Spleen (tissue), 11 donors: Measurements from ENCODE around the gene FHIT. TPM values are rescaled to one million over a fixed set of nuclear protein-coding genes. Genes with fewer than 3 reads are reported as not detected.

Experiments used
- DNase-seq: peaks from one replicate; pipeline ENCODE4 v3.0.0-alpha.2; 2020
- H3K27ac ChIP-seq, 8 donors: fragments of 200-600 bp; sonication (generic) in 7 of 8; 1 replicate in 4 of 8; 2 replicates in 4 of 8; pipeline versions ENCODE4 v1.5.0 to v1.8.0; 2016 to 2021; ENCODE audit warnings: inconsistent platforms in 4 of 8, mild to moderate bottlenecking in 4 of 8, moderate library complexity in 1 of 8
- H3K27me3 ChIP-seq, 7 donors: fragments of 200-600 bp; sonication (generic) in 6 of 7; replicated peaks in 1 of 7; 1 replicate in 4 of 7; 2 replicates in 3 of 7; pipeline versions ENCODE4 v1.5.0 to v1.8.0; 2016 to 2021; ENCODE audit warnings: inconsistent platforms in 3 of 7, mild to moderate bottlenecking in 1 of 7
- H3K36me3 ChIP-seq, 6 donors: fragments of 200-600 bp; sonication (generic) in 5 of 6; 1 replicate in 4 of 6; 2 replicates in 2 of 6; pipeline versions ENCODE4 v1.5.0 to v1.8.0; 2016 to 2021; ENCODE audit warnings: inconsistent platforms in 2 of 6
- H3K4me1 ChIP-seq, 6 donors: fragments of 200-600 bp; sonication (generic) in 5 of 6; 1 replicate in 3 of 6; 2 replicates in 3 of 6; pipeline versions ENCODE4 v1.5.0 to v1.8.0; 2016 to 2021; ENCODE audit warnings: inconsistent platforms in 3 of 6
- H3K4me3 ChIP-seq, 8 donors: fragments of 200-600 bp; sonication (generic) in 7 of 8; 1 replicate in 4 of 8; 2 replicates in 4 of 8; pipeline versions ENCODE4 v1.5.0 to v1.8.0; 2016 to 2021; ENCODE audit warnings: inconsistent platforms in 4 of 8, mild to moderate bottlenecking in 4 of 8, moderate library complexity in 2 of 8
- H3K9me3 ChIP-seq, 8 donors: fragments of 200-600 bp; sonication (generic) in 7 of 8; 1 replicate in 4 of 8; 2 replicates in 4 of 8; pipeline versions ENCODE4 v1.5.0 to v1.8.0; 2016 to 2021; ENCODE audit warnings: inconsistent platforms in 4 of 8
- POLR2A ChIP-seq, 3 donors: fragments of 450-650 bp; IDR thresholded peaks; one replicate each; pipeline ENCODE4 v1.5.1; 2017; ENCODE audit warnings: antibody characterized with exemption in 3 of 3, mild to moderate bottlenecking in 1 of 3
- POLR2AphosphoS5 ChIP-seq, 3 donors: sonication (generic); formaldehyde crosslinking; IDR thresholded peaks; one replicate each; pipeline ENCODE4 v1.5.1; 2017; ENCODE audit warnings: antibody characterized with exemption in 3 of 3
- WGBS, 5 donors: extraction: QIAGEN DNeasy Blood & Tissue Kit in 3 of 5; methylation state at CpG; one replicate each; pipeline versions ENCODE4 v1.1.5 to v1.1.7; 2013 to 2018; 5-methylcytosine and 5-hydroxymethylcytosine counted together
- intact Hi-C: fragments of 100-400 bp; cut with DNase I; formaldehyde crosslinking; loops from one replicate; pipeline ENCODE4 v1.15.0; 2023; ENCODE audit warnings: low total_unique reads
- polyA plus RNA-seq, 3 donors: library from polyadenylated mRNA; stranded (reverse); fragments of 200-250 nt; gene quantifications; one replicate each; pipeline ENCODE4 v1.2.1, GENCODE V29; 2013
- total RNA-seq, 7 donors: library from RNA; depleted of rRNA in 3 of 7; stranded (reverse); fragments of >200 nt in 3 of 7; fragmentation: NEBNext Ultra II Directional in 4 of 7; extraction: Animal tissue kit (Norgen Biotek cat#: 25700) in 4 of 7; gene quantifications; one replicate each; pipeline versions ENCODE4 v1.1.0 to v1.2.1, GENCODE V29; 2016 to 2021
- TF ChIP-seq, protein P1 (sequence below), 11 experiments: fragments of 200-600 bp in 7 of 11; fragments of 450-650 bp in 4 of 11; sonication (generic) in 4 of 11; IDR thresholded peaks in 8 of 11; conservative IDR thresholded peaks in 3 of 11; 1 replicate in 7 of 11; 2 replicates in 4 of 11; pipeline versions ENCODE4 v1.4.0 to v1.8.0; 2016 to 2021; ENCODE audit warnings: antibody characterized with exemption in 11 of 11, inconsistent platforms in 4 of 11, mild to moderate bottlenecking in 1 of 11
- donor health status: healthy with polysubstance abuse.
- donor health status: DM: no; HTN: no; CAD: no; lungs with moderate emphysema.
- donor health status: DM: no; HTN: no; CAD: no.
- donor health status: Bipolar disorder and iron deficiency.
- donor health status: healthy.
- donor health status: DM: no; HTN: no; CAD: no.
- donor health status: DM: yes; HTN: yes; CAD: no.

The FHIT gene
- total and polyA plus RNA-seq, 10 donors = 4.1 to 23.1 (median 12.2) TPM

DNA sequence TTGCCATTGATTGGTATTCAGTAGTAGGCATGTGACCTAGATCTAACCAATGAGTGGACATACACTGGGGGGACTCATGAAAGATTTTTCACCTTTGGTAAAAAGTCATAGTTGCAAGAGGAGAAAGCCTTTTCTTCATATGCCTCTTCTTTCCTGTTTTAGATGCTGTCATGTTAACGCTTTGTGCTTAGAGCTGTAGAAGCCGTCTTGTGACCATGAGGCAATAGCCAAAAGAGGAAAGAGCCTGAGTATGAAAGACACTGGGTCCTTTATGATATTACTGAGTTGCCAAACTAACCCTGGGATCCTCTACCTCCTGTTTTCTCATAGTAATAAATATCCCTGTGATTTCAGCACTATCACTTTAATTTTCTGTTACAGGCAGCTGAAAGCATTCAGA is 396.0 kb downstream of the FHIT start:
- TF ChIP-seq POLR2A (IDR thresholded peaks at IDR 0.05) (no peak), POLR2AphosphoS5 (IDR thresholded peaks at IDR 0.05) (no peak)
- TF ChIP-seq, protein P1, sequence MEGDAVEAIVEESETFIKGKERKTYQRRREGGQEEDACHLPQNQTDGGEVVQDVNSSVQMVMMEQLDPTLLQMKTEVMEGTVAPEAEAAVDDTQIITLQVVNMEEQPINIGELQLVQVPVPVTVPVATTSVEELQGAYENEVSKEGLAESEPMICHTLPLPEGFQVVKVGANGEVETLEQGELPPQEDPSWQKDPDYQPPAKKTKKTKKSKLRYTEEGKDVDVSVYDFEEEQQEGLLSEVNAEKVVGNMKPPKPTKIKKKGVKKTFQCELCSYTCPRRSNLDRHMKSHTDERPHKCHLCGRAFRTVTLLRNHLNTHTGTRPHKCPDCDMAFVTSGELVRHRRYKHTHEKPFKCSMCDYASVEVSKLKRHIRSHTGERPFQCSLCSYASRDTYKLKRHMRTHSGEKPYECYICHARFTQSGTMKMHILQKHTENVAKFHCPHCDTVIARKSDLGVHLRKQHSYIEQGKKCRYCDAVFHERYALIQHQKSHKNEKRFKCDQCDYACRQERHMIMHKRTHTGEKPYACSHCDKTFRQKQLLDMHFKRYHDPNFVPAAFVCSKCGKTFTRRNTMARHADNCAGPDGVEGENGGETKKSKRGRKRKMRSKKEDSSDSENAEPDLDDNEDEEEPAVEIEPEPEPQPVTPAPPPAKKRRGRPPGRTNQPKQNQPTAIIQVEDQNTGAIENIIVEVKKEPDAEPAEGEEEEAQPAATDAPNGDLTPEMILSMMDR (IDR thresholded peaks at IDR 0.05 in 8 of 11, conservative IDR thresholded peaks at IDR 0.05 in 3 of 11) = no peak
- peaks cover 0 to 16% (median 2%) of the 10 kb centered on the region in 6 donors for H3K4me1 ChIP-seq
- H3K36me3 ChIP-seq = no peaks in the 10 kb centered on the region
- intact Hi-C loops = no loop called here
- peaks cover 0 to 7% (median 0%) of the 10 kb centered on the region in 8 donors for H3K9me3 ChIP-seq
- DNase-seq = no peak
- H3K27me3 ChIP-seq = no peaks in the 10 kb centered on the region
- WGBS, 5 donors = 53 to 95% (median 69%) methylated on average over 2 of the region's 2 CpGs
- H3K27ac ChIP-seq = peak overlapping the region in 2 of 8 donors; percentile 24 to 49
- H3K4me3 ChIP-seq = no peak overlapping the region

DNA sequence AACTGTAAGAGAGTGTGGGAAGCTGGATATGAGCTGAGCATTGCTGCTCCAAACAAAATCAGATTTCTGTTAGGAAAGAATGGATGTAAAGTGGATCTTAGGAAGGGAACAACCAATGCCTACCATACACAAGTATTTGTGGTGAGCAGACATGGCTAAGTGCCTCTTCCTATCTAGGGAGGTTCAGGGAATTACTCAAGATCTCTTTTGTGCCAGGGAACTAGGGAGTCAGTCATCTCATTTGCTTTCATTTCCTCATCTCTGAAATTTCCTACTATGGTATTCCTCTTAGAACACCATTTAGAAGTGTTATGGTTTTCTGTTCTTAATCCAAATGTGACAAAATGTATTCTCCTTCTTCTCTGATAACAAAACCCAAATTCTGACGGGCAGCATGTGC is 396.5 kb downstream of the FHIT start:
- DNase-seq = no peak
- peak overlapping the region in 3 of 8 donors; percentile 15 to 49 (median 24) for H3K27ac ChIP-seq
- H3K4me3 ChIP-seq = no peak overlapping the region
- H3K9me3 ChIP-seq = peaks cover 0 to 7% (median 0%) of the 10 kb centered on the region in 8 donors
- no peaks in the 10 kb centered on the region for H3K27me3 ChIP-seq
- no peak for TF ChIP-seq POLR2AphosphoS5 (IDR thresholded peaks at IDR 0.05)
- TF ChIP-seq POLR2A (IDR thresholded peaks at IDR 0.05) = no peak
- TF ChIP-seq, protein P1 (IDR thresholded peaks at IDR 0.05 in 8 of 11, conservative IDR thresholded peaks at IDR 0.05 in 3 of 11) = no peak
- H3K4me1 ChIP-seq = peaks cover 0 to 16% (median 2%) of the 10 kb centered on the region in 6 donors
- no peaks in the 10 kb centered on the region for H3K36me3 ChIP-seq
- 67 to 93% (median 81%) methylated on average over 1 of the region's 1 CpG for WGBS, 5 donors
- intact Hi-C loops = no loop called here

DNA sequence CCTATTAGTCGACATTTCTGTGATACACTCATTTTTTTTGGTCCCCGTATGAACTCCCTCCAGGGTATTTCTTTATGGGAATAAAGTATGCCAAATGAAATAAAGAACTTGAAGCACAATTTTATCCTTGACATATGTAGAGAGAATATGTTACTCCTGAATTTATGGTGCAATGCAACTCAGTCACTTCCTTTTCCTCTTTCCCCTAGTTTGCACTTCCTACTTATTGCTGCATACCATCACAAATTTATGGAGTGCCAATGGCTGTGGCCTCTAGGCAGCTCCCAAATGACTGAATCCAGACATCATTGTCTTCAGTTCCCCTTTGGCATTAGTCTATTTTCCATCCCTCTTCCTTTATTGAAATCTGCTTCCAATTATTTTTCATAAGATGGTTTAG is 403.5 kb downstream of the FHIT start:
- Histone ChIP-seq H3K27ac (no peak overlapping the region), H3K27me3 (no peaks in the 10 kb centered on the region), H3K4me3 (no peak overlapping the region), H3K9me3 (peaks cover 0 to 7% (median 0%) of the 10 kb centered on the region in 8 donors), H3K36me3 (no peaks in the 10 kb centered on the region), H3K4me1 (no peaks in the 10 kb centered on the region)
- intact Hi-C loops = no loop called here
- DNase-seq = no peak
- 33 to 68% (median 55%) methylated on average over 2 of the region's 2 CpGs for WGBS, 5 donors
- TF ChIP-seq, protein P1 (IDR thresholded peaks at IDR 0.05 in 8 of 11, conservative IDR thresholded peaks at IDR 0.05 in 3 of 11) = no peak
- TF ChIP-seq POLR2A (IDR thresholded peaks at IDR 0.05) (no peak), POLR2AphosphoS5 (IDR thresholded peaks at IDR 0.05) (no peak)

DNA sequence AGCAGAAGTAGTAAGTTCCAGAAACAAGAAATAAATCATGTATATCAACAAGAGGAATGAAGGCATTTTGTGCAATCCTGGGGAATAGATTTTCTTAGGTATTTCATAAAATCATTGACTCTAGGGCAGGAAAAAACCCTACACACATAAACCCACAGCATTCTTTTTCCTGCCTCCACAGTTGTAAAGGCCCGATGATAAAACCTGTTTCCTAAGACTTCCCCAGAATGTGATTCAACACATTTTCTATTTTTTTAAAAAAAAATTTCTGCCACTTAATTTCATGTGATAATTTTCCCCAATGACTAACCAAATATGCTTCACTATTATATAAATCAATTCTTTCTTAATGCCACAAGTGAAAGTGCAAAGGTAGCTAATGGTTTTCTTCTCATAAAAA is 407.0 kb downstream of the FHIT start:
- no peaks in the 10 kb centered on the region for H3K27me3 ChIP-seq
- H3K9me3 ChIP-seq = no peaks in the 10 kb centered on the region
- no peak overlapping the region for H3K27ac ChIP-seq
- intact Hi-C loops = no loop called here
- no peak for TF ChIP-seq POLR2AphosphoS5 (IDR thresholded peaks at IDR 0.05)
- TF ChIP-seq, protein P1 (IDR thresholded peaks at IDR 0.05 in 8 of 11, conservative IDR thresholded peaks at IDR 0.05 in 3 of 11) = no peak
- TF ChIP-seq POLR2A (IDR thresholded peaks at IDR 0.05) = no peak
- 42 to 78% (median 62%) methylated on average over 1 of the region's 1 CpG for WGBS, 5 donors
- no peaks in the 10 kb centered on the region for H3K4me1 ChIP-seq
- no peak for DNase-seq
- no peaks in the 10 kb centered on the region for H3K36me3 ChIP-seq
- no peak overlapping the region for H3K4me3 ChIP-seq
